Measurements from ENCODE around the gene ZBTB7B.

The ZBTB7B gene

DNA sequence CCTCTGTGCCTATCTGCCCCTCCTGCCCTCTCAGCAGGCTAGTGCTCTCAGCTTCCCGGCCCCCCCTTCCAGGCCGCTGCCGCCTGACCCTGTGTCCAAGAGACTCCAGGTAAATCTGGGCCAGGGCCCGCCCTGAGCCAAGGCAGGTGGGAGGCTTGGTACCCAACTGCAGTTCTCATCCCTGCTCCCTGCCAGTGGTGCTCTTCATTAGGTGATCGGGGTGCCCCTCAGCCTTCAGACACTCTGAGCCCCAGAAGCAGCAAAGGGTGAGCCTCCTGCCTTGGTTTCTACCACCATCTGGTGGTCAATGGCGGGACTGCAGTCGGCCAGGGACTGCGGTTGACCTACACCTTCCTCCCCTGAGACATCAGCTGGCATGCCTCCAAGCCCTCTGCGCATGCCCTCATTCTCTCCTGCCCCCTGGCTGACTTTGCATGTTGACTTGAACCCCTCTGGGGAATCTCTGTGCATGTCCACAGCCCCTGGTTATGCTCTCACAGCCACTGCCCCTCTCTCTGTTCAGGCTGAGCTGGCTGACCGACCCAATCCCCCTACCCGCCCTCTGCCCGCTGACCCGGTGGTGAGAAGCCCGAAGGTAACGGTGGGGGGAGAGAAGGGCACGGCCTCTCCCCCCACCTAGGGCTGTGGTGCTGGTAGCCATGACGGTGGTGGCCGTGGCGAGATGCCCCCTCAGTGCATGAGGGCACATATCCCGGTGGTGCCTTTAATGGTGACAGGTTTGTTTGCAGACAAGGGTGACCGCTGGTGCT lies 59.0 kb downstream of the ZBTB7B start:
- no peak for DNase-seq (ENCODE audit: low read depth)

GRCh38 chr1:155062151-155062686 lies 59.6 kb downstream of the ZBTB7B start:
- no peak for DNase-seq (ENCODE audit: low read depth)

GRCh38 chr1:155062702-155063411 lies 60.3 kb downstream of the ZBTB7B start:
- DNase-seq (ENCODE audit: low read depth): no peak

DNA sequence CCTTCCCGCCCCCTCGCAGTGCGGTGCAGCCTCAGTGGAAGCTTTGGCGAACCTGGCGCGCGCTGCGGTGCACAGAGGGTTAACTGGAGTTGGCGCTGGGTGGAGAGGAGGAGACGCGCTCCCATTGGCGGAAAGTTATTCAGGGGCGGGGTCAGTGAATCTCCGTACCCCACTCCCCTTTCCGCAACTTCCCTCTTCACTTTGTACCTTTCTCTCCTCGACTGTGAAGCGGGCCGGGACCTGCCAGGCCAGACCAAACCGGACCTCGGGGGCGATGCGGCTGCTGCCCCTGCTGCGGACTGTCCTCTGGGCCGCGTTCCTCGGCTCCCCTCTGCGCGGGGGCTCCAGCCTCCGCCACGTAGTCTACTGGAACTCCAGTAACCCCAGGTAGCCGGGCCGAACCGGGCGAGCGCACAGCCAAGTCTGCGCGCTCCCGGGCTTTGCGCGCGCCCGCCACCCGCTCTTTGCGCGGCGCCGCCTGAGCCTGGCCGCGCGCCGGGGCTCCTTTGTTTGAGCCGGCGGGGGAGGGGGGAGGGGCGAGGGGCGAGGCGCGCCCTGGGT lies 61.0 kb downstream of the ZBTB7B start, which contains the start of gene EFNA4:
Gene EFNA4 (plus strand): TSS at position 191 of the 561 bp plus-strand sequence. CDS start 84 bp downstream, at position 275.
- DNase-seq (ENCODE audit: low read depth): no peak

GRCh38 chr1:155064111-155064831 lies 61.7 kb downstream of the ZBTB7B start:
- no peak for DNase-seq (ENCODE audit: low read depth)

DNA sequence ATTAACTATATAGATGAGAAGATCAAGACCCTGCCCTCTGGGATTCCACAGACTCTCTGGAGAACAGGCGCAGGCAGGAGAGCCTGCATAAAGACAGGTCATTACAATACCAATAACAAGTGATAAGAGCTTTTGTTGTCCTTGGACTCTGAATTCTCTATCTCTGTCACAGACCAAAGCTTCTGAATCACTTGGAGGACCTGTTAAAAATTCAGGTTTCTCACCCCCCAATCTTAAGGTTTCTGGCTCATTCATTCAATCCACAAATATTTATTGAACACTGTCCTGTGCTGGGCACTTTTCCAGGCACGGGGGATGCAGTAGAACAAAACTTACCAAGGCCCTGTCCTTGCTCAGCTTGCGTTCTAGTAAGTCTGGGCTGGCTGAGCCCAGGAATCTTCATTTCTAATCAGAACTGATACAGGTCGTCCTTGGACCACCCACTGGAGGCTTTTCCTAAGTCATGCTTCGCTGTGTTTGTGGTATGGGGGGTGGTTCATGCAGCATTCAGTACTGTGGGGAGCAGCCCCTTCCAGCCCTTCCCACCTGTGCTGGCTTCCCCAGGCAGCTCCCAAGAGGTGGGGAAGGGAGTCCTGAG lies 62.3 kb downstream of the ZBTB7B start:
- DNase-seq (ENCODE audit: low read depth): no peak

- DNase-seq (ENCODE audit: low read depth): no peak
Measured at GRCh38 chr1:155066777-155067176, 64.2 kb downstream of the ZBTB7B start.
